ENCODE results near the gene RMND1. TPM values are rescaled to one million over a fixed set of nuclear protein-coding genes. Genes with fewer than 3 reads are reported as not detected.

Gene RMND1
- total and polyA plus RNA-seq, 9 of the 15 experiments (the other 6 are each of a cell fraction or from before 2014, with no cell fraction given): 26.9 to 47.8 (median 36.2) TPM

DNA sequence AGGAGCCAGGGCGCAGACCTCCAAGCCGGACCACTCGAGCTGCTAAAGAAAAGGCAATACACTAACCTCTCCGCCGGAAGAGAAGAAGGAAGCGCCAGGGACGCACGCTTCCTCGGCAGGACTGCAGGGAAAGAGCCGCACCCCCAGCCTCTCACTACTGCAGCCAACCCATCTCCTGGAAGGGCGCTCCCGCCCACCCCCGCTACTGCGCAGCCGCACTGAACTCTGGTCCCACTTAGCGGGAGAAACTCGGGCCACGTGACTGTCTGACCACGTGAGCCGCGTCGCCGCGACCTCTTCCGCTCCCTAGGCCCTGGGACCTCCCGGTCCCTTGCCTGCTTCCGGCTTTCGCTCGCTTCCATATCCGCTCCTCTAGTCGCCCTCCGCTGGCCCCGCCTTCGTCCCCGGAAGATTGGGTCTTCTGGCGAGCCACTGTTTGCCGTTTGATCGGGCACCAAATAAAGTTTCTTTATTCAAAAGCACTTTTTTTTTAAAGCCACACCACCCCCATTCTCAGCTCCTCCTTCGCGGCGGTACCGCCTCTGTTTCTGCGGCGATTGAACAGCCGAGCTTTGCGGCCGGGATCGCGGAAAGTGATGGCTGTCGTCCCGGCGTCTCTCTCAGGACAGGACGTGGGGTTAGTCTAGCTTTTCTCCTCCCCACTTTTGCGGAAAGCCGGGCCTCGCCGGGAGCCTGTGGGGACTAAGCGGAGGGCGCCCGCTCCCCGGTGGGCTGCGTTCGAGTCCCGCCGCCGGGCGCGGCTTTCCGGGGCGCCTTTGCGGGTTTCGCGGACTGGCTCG, at the start of gene RMND1 (continued):
- TF ChIP-seq PHF21A (IDR thresholded peaks at IDR 0.05; ENCODE audit: borderline replicate concordance, low read depth) (0 out of 2 replicates have a peak, but pooled peaks have one; percentile 46), RBM22 (IDR thresholded peaks at IDR 0.05; ENCODE audit: low read depth, low read length, poor library complexity, severe bottlenecking) (no peak), ZFP1 (CRISPR knock-in tag; IDR thresholded peaks at IDR 0.05) (no peak), HNRNPL (IDR thresholded peaks at IDR 0.05; ENCODE audit: low read depth, low read length) (no peak), KDM5B (IDR thresholded peaks at IDR 0.05; ENCODE audit: insufficient replicate concordance, low read depth, low read length) (peak; percentile 90), U2AF2 (optimal IDR thresholded peaks at IDR 0.05; ENCODE audit: low read depth, low read length) (no peak), ZNF174 (CRISPR knock-in tag; IDR thresholded peaks at IDR 0.05) (no peak), ZKSCAN8 (CRISPR knock-in tag; IDR thresholded peaks at IDR 0.05) (no peak), ZNF24 (IDR thresholded peaks at IDR 0.05) (peak; percentile 10; the same call in 1 of the 2 replicates)
- TF ChIP-seq, protein P1, sequence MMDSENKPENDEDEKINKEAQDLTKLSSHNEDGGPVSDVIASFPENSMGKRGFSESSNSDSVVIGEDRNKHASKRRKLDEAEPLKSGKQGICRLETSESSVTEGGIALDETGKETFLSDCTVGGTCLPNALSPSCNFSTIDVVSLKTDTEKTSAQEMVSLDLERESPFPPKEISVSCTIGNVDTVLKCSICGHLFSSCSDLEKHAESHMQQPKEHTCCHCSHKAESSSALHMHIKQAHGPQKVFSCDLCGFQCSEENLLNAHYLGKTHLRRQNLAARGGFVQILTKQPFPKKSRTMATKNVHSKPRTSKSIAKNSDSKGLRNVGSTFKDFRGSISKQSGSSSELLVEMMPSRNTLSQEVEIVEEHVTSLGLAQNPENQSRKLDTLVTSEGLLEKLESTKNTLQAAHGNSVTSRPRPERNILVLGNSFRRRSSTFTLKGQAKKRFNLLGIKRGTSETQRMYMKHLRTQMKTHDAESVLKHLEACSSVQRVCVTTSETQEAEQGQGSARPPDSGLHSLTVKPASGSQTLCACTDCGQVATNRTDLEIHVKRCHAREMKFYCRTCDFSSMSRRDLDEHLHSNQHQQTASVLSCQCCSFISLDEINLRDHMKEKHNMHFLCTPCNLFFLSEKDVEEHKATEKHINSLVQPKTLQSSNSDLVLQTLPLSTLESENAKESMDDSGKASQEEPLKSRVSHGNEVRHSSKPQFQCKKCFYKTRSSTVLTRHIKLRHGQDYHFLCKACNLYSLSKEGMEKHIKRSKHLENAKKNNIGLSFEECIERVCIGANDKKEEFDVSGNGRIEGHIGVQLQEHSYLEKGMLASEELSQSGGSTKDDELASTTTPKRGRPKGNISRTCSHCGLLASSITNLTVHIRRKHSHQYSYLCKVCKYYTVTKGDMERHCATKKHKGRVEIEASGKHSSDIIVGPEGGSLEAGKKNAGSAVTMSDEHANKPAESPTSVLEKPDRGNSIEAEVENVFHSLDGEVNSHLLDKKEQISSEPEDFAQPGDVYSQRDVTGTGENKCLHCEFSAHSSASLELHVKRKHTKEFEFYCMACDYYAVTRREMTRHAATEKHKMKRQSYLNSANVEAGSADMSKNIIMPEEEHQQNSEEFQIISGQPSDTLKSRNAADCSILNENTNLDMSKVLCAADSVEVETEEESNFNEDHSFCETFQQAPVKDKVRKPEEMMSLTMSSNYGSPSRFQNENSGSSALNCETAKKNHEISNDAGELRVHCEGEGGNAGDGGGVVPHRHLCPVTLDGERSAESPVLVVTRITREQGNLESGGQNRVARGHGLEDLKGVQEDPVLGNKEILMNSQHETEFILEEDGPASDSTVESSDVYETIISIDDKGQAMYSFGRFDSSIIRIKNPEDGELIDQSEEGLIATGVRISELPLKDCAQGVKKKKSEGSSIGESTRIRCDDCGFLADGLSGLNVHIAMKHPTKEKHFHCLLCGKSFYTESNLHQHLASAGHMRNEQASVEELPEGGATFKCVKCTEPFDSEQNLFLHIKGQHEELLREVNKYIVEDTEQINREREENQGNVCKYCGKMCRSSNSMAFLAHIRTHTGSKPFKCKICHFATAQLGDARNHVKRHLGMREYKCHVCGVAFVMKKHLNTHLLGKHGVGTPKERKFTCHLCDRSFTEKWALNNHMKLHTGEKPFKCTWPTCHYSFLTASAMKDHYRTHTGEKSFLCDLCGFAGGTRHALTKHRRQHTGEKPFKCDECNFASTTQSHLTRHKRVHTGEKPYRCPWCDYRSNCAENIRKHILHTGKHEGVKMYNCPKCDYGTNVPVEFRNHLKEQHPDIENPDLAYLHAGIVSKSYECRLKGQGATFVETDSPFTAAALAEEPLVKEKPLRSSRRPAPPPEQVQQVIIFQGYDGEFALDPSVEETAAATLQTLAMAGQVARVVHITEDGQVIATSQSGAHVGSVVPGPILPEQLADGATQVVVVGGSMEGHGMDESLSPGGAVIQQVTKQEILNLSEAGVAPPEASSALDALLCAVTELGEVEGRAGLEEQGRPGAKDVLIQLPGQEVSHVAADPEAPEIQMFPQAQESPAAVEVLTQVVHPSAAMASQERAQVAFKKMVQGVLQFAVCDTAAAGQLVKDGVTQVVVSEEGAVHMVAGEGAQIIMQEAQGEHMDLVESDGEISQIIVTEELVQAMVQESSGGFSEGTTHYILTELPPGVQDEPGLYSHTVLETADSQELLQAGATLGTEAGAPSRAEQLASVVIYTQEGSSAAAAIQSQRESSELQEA (IDR thresholded peaks at IDR 0.05; ENCODE audit: low read depth): no peak
- TF ChIP-seq, protein P2, sequence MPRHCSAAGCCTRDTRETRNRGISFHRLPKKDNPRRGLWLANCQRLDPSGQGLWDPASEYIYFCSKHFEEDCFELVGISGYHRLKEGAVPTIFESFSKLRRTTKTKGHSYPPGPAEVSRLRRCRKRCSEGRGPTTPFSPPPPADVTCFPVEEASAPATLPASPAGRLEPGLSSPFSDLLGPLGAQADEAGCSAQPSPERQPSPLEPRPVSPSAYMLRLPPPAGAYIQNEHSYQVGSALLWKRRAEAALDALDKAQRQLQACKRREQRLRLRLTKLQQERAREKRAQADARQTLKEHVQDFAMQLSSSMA (CRISPR knock-in tag; IDR thresholded peaks at IDR 0.05): peak; percentile 75; the same call in 1 of the 2 replicates
- TF ChIP-seq, protein P3, sequence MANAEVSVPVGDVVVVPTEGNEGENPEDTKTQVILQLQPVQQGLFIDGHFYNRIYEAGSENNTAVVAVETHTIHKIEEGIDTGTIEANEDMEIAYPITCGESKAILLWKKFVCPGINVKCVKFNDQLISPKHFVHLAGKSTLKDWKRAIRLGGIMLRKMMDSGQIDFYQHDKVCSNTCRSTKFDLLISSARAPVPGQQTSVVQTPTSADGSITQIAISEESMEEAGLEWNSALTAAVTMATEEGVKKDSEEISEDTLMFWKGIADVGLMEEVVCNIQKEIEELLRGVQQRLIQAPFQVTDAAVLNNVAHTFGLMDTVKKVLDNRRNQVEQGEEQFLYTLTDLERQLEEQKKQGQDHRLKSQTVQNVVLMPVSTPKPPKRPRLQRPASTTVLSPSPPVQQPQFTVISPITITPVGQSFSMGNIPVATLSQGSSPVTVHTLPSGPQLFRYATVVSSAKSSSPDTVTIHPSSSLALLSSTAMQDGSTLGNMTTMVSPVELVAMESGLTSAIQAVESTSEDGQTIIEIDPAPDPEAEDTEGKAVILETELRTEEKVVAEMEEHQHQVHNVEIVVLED (CRISPR knock-in tag; IDR thresholded peaks at IDR 0.05): peak; percentile 52; the same call in 1 of the 2 replicates
- TF ChIP-seq, protein P4, sequence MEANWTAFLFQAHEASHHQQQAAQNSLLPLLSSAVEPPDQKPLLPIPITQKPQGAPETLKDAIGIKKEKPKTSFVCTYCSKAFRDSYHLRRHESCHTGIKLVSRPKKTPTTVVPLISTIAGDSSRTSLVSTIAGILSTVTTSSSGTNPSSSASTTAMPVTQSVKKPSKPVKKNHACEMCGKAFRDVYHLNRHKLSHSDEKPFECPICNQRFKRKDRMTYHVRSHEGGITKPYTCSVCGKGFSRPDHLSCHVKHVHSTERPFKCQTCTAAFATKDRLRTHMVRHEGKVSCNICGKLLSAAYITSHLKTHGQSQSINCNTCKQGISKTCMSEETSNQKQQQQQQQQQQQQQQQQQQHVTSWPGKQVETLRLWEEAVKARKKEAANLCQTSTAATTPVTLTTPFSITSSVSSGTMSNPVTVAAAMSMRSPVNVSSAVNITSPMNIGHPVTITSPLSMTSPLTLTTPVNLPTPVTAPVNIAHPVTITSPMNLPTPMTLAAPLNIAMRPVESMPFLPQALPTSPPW (CRISPR knock-in tag; IDR thresholded peaks at IDR 0.05): peak; percentile 98
- TF ChIP-seq, protein P5, sequence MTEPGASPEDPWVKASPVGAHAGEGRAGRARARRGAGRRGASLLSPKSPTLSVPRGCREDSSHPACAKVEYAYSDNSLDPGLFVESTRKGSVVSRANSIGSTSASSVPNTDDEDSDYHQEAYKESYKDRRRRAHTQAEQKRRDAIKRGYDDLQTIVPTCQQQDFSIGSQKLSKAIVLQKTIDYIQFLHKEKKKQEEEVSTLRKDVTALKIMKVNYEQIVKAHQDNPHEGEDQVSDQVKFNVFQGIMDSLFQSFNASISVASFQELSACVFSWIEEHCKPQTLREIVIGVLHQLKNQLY (CRISPR knock-in tag; conservative IDR thresholded peaks at IDR 0.05): no peak

Data from K562 (cell line).